Amygdala (tissue), 56 donors: ENCODE results near the gene HSPG2.
"Not testable (repeated sequence)": the region's sequence is repeated elsewhere in the genome, so short reads cannot be mapped to it uniquely, and the experiment has no call there.

Experiments used
- DNase-seq, 56 donors: peaks; one replicate each; lab custom pipeline; 2025; lab: John Stamatoyannopoulos, UW

The HSPG2 gene

GRCh38 chr1:21834666-21835065, 102.4 kb downstream of the HSPG2 start:
- no peak for DNase-seq

- DNase-seq: no peak
Observed at GRCh38 chr1:21834094-21834493, 103.0 kb downstream of the HSPG2 start.

GRCh38 chr1:21833392-21833976, 103.6 kb downstream of the HSPG2 start:
- no peak for DNase-seq

GRCh38 chr1:21831454-21831970, 105.6 kb downstream of the HSPG2 start:
- DNase-seq: no peak

- DNase-seq: no peak
Observed at GRCh38 chr1:21830792-21831453, 106.2 kb downstream of the HSPG2 start.

- no peak for DNase-seq
Observed at GRCh38 chr1:21829294-21829693, 107.8 kb downstream of the HSPG2 start.

DNA sequence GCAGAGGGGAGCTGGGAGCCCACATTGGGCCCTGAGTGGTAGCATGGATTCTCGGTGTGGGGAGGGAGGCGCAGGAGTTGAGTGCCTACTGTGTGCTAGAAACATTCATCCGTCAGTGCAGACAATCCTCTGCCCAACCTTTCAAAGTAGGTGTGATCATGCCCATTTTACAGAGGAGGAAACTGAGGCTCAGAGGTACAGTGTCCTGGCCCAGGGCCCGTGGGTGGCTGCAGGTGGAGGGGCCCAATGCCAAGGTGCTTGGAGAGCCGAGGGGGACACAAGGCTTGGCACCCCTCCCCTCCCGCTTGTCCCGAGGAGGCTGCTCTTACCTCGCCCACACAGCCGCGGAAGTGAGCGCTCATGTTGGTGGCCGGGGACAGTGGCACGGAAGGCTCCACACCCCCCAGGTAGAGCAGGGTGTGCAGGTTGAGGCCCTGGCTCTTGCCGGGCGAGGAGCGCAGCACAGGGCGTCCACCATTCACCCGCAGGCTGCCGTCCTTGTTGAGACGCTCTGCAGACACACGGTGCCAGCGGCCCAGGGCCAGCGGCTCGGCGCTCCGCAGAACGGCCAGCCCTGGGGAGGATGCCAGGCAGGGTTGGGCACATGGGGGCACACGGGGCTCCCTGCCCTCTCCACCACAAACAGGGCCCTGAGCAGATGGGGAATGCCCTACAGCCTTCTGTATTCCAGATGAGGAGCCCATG, 108.5 kb downstream of the HSPG2 start:
- no peak for DNase-seq

DNA sequence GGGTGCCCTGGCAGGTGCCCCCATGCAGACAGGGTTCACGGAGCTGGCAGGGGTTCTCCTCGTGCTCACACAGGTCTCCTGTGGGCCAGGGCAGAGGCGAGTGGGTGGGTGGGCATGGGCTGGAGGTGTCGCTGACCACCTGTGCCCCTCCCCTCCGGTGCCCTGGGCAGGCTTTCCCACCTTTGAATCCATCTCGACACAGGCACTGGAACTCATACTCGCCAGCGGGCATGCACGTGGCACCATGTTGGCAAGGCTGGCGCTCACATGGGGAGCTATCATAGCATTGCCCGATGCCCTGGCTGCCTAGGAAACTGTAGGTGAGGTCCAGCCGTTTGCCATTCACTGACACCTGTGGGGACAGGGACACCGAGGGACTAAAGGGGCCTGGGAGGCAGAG, 109.0 kb downstream of the HSPG2 start:
- no peak for DNase-seq

DNA sequence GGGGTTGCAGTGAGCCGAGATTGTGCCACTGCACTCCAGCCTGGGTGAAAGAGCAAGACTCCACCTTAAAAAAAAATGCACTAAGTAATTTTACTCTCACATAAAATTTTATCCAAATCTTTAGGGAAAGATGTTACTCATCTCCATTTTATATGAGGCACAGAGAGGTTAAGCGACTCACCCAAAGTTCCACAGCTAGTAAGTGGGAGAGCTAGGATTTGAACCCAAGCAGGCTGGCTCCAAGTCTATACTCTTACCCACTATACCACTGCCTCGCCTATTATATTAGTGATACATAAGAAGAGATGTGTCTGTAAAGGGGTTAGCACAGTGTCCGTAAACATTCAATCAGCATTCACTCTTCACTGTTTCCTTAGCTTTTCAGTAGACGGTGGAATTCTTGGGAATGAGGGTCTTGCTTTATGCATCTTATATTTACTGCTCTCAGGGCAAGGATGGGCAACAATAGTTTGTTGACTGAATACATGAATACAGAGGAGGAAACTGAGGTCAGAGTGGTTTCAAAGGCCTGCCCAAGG, 109.9 kb downstream of the HSPG2 start:
- DNase-seq: no peak

- DNase-seq: not testable (repeated sequence)
Observed at GRCh38 chr1:21826694-21827093, 110.4 kb downstream of the HSPG2 start.

GRCh38 chr1:21825393-21825792, 111.7 kb downstream of the HSPG2 start:
- no peak for DNase-seq

DNA sequence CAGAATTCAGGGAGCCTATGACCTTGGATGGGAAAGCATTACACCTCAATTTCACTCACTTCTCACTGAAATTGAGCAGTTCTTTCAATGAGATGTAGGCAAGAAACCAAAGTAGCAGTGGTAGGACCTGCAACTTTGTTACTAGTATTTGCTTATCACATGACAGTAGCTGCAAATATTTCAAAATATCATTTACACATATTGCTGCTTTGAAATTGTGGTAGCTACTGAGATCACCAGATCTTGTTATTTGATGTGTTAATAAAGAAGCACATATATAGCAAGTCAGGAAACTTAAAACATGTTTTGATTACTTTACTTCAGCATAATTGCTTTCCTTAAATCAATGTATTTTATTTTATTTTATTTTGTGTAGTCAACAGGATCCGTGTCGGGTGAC, 112.2 kb downstream of the HSPG2 start:
- no peak for DNase-seq

DNA sequence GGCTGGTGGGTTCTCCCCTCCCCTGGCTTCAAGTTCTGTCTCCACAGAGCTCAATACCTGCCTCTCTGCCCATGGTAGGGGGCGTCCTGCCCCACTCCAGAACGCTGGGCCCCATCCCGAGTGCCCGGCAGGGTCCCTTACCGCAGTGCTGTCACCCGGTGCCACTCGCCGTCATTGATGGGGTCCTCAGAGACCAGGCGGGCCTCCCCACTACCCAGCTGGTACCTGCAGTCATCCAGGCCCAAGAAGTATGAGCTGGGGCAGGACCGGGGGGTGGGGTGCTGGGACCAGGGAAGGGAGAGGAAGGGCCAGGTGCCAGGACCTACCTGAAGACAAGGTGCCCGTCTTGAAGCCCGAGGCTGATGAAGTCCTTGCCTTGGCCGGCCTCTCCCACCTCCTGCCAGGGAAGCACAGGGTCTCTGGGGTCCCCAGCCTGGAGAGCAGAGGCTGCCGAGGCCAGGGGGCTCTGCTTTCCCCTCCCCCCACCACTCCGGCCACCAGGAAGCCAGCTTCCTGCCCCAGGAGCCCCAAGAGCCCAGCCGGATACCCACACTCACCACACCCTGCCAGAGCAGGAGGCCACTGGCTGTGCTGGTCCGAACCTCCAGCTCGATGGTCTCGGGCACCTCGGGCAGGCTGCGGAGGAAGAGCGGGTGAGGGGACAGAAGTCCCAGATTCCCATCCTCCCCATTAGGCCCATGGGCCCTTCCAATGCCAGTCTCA, 113.0 kb downstream of the HSPG2 start:
- no peak for DNase-seq

DNA sequence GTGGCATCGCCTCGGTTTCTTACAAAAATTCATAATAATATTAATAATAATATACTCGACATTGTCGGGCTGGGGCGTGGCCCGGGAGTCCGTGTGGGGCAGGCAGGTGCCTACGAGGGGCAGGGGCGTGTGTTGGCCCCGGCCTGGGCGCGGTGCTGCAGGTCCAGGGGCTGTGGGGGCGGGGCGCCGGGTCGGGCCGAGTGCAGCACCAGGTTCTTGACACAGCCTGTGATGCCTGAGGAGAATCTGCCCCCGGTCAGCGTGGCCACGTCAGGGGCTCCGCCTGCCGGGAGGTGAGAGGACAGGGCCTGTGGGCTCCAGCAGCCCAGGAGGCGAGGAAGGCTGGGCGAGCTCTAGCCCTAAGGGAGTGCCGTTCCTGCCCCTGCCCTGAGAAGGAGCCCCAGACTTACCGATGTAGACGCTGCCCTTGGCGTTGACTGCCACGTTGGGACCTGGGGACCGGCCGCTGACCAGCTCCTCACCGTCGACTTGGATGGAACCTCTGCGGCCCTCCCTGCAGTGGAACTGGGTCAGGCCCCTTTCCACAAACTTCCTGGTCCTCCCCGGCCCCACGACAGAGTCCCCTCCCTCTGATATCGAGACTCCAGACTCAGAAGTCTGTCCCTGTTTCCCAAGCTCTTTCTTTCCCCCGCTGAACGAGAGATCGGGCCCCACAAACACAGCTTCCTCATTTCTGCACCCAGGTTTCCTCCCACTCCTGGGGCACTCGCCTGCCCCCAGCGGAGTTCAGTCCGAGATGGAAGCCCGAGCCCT, 113.7 kb downstream of the HSPG2 start:
- DNase-seq: no peak

DNA sequence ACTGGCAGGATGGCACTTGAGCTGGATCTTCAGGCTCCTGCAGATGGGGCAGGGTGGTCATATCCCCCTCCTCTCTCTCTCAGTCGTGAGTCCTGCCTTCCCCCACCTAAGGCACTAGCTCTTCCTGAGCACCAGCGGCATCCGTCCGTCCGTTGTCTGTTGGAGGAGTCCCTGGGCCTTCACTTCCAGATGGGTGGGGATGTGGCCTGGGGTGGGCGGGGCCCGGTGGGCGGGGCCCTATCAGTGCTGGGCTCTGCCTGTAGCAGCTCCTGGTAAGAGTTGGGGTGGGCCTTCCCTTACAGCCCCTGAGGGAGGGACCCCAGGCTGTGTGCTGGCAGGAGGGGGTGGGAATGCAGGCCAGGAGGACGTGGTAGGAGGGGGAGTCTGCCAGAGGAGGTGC, 114.8 kb downstream of the HSPG2 start:
- DNase-seq: no peak

DNA sequence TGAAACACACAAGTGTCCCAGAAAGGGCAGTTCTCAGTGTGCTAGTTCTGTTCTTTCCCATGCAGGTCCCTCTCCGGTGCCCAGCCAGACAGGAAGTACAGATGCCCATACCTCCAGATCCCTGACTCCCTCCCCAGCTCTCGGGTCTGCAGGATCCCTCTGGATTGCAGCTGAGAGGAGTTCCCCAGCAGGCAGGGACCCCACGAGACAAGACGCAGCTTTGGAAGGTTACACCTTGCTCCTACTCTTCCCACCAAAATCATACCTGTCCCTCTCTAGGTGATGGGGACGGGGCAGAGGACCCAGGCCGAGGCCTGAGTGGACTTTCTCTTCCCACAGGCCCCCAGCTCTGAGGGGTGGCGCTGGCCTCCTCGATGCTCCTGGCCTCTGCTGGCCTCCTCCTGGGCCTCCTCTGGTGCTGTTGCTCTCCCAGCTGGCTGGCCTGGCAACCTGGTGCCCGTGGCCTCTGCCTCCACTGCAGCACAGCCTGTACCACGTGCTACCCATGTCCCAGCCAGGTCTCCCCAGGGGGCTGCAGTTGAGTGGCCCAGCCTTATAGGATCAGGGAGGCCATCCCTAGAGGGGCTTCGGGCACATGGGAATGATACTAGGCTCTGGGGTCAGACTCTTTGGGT, 115.6 kb downstream of the HSPG2 start:
- DNase-seq: no peak

DNA sequence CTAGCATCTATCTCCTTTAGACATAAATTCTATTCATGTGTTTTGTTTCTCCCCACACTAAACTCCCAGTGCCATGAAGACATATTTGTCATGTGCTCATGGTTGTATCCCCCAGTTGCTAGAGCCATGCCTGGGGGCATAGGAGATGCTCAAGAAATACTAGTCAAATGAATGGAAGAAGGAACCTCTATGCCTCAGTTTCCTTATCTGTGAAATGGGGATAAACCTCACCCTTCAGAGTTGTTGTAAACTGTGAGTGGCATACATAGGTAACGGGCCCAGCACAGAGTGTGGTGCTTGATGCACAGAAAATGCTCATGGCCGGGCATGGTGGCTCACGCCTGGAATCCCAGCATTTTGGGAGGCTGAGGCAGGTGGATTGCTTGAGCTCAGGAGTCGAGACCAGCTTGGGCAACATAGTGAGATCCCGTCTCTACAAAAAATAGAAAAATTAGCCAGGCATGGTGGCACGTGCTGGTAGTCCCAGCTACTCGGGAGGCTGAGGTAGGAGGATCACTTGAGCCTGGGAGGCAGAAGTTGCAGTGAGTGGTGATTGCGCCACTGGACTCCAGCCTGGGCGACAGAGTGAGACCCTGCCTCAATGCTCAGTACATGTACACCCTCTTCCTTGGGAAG, 116.4 kb downstream of the HSPG2 start:
- no peak for DNase-seq

DNA sequence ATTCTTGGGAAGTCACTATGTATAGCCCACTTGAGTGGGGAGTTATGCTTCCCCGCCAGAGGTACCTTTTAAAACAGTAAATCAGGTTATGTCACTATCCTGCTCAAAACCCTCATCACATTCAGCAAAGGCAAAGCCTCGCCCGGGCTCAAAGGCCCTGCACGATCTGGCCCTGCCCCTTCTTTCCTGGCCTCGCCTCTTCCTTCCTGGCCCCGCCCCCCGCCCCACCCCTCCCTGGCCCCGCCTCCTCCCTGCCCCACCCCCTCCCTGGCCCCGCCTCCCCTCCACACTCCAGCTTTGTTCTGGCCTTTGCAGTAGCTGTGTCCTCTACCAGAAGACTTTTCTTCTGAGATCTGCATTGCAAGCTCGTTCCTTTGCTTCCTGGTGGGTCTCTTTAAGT, 118.5 kb downstream of the HSPG2 start:
- no peak for DNase-seq
